ENCODE measurements around the gene CD8B. TPM values are rescaled to one million over a fixed set of nuclear protein-coding genes. Genes with fewer than 3 reads are reported as not detected.
A peak's percentile ranks its signal among the peaks of the same experiment; 100 is the strongest.

CD8B gene
- total RNA-seq, 4 donors from 2014 or later, result 3.1 TPM; not detected in 3

GRCh38 chr2:86825036-86825692 is 36.5 kb downstream of the CD8B start:
- peaks cover 0 to 3% of the 10 kb centered on the region in 2 donors for H3K27me3 ChIP-seq
- no peak overlapping the region for H3K27ac ChIP-seq
- no peak for TF ChIP-seq EP300 (IDR thresholded peaks at IDR 0.05)
- no peak for TF ChIP-seq POLR2A (IDR thresholded peaks at IDR 0.05)
- 71 to 81% methylated on average over 9 to 11 of the region's 11 CpGs for WGBS, 2 donors
- DNase-seq (ENCODE audit: low spot score in 2 of 2), result no peak
- peaks cover 0 to 24% (median 5%) of the 10 kb centered on the region in 4 donors for H3K9me3 ChIP-seq
- H3K4me1 ChIP-seq, result no peaks in the 10 kb centered on the region
- no peaks in the 10 kb centered on the region for H3K36me3 ChIP-seq
- peak overlapping the region in 1 of 4 donors; percentile 14 for H3K4me3 ChIP-seq

GRCh38 chr2:86822668-86823345 is 38.9 kb downstream of the CD8B start:
- WGBS, 2 donors, result 59 to 91% methylated on average over 3 of the region's 3 CpGs
- no peak for DNase-seq (ENCODE audit: low spot score in 2 of 2)

GRCh38 chr2:86821842-86822241 is 39.8 kb downstream of the CD8B start:
- no peak overlapping the region for H3K27ac ChIP-seq
- DNase-seq (ENCODE audit: low spot score in 2 of 2), result no peak
- TF ChIP-seq EP300 (IDR thresholded peaks at IDR 0.05) (no peak), POLR2A (IDR thresholded peaks at IDR 0.05) (no peak), CTCF (IDR thresholded peaks at IDR 0.05) (no peak)
- WGBS, 2 donors, result 88 to 92% methylated on average over 6 of the region's 6 CpGs
- no peaks in the 10 kb centered on the region for H3K36me3 ChIP-seq
- H3K27me3 ChIP-seq, result peaks cover 0 to 3% of the 10 kb centered on the region in 2 donors
- H3K4me3 ChIP-seq, result no peak overlapping the region
- no peaks in the 10 kb centered on the region for H3K4me1 ChIP-seq
- H3K9me3 ChIP-seq, result peaks cover 0 to 24% (median 5%) of the 10 kb centered on the region in 4 donors

More at GRCh38 chr2:86822668-86823345, 38.9 kb downstream of the CD8B start:
- Histone ChIP-seq H3K4me3 (no peak overlapping the region), H3K9me3 (peaks cover 0 to 24% (median 5%) of the 10 kb centered on the region in 4 donors), H3K27ac (no peak overlapping the region), H3K36me3 (no peaks in the 10 kb centered on the region), H3K27me3 (peaks cover 0 to 3% of the 10 kb centered on the region in 2 donors), H3K4me1 (no peaks in the 10 kb centered on the region)
- TF ChIP-seq POLR2A (IDR thresholded peaks at IDR 0.05), result no peak
- TF ChIP-seq CTCF (IDR thresholded peaks at IDR 0.05), result no peak
- TF ChIP-seq EP300 (IDR thresholded peaks at IDR 0.05), result no peak

- peaks cover 0 to 24% (median 5%) of the 10 kb centered on the region in 4 donors for H3K9me3 ChIP-seq
- TF ChIP-seq CTCF (IDR thresholded peaks at IDR 0.05) (no peak), EP300 (IDR thresholded peaks at IDR 0.05) (no peak), POLR2A (IDR thresholded peaks at IDR 0.05) (no peak)
- 88 to 90% methylated on average over 13 of the region's 13 CpGs for WGBS, 2 donors
- H3K27me3 ChIP-seq, result peaks cover 0 to 3% of the 10 kb centered on the region in 2 donors
- no peaks in the 10 kb centered on the region for H3K36me3 ChIP-seq
- H3K4me1 ChIP-seq, result no peaks in the 10 kb centered on the region
- no peak overlapping the region for H3K4me3 ChIP-seq
- DNase-seq (ENCODE audit: low spot score in 2 of 2), result no peak
- no peak overlapping the region for H3K27ac ChIP-seq
Observed at GRCh38 chr2:86821306-86821705, 40.4 kb downstream of the CD8B start.

GRCh38 chr2:86818957-86819356 is 42.7 kb downstream of the CD8B start:
- H3K27me3 ChIP-seq, result peaks cover 0 to 11% of the 10 kb centered on the region in 2 donors
- H3K36me3 ChIP-seq, result no peaks in the 10 kb centered on the region
- H3K9me3 ChIP-seq, result peaks cover 0 to 24% (median 5%) of the 10 kb centered on the region in 4 donors
- H3K27ac ChIP-seq, result no peak overlapping the region
- no peak for DNase-seq (ENCODE audit: low spot score in 2 of 2)
- H3K4me3 ChIP-seq, result no peak overlapping the region
- TF ChIP-seq CTCF (IDR thresholded peaks at IDR 0.05), result no peak
- no peak for TF ChIP-seq POLR2A (IDR thresholded peaks at IDR 0.05)
- no peak for TF ChIP-seq EP300 (IDR thresholded peaks at IDR 0.05)
- no peaks in the 10 kb centered on the region for H3K4me1 ChIP-seq
- WGBS, 2 donors, result 91 to 100% methylated on average over 2 of the region's 2 CpGs

Data from tibial nerve (tissue), 4 donors.